ENCODE measurements around the gene MYH8.

- no peak for TF ChIP-seq EZH2 (IDR thresholded peaks at IDR 0.05; ENCODE audit: borderline replicate concordance)
- TF ChIP-seq CTCF (IDR thresholded peaks at IDR 0.05; ENCODE audit: poor library complexity) = no peak
- no peak for TF ChIP-seq EZH2phosphoT487 (IDR thresholded peaks at IDR 0.05; ENCODE audit: low read depth, severe bottlenecking, unreplicated experiment)
These were observed 25.1 kb downstream of the MYH8 start for GRCh38 chr17:10396524-10397163.
